Calu3 (cell line): ENCODE measurements around the gene BIN1. TPM values are rescaled to one million over a fixed set of nuclear protein-coding genes. Genes with fewer than 3 reads are reported as not detected.
"Not testable (repeated sequence)": the region's sequence is repeated elsewhere in the genome, so short reads cannot be mapped to it uniquely, and the experiment has no call there.

ENCODE experiments used
- BruUV-seq: library from RNA; stranded (reverse); fragments of 400-500 nt; replicated peaks from 2 replicates; lab custom pipeline; 2021; lab: Mats Ljungman, UMichigan
- CTCF ChIA-PET: fragments of 300-600 bp; sonication (Branson Sonifier 250); formaldehyde crosslinking; loops from one replicate; lab custom pipeline; 2022; ENCODE audit warnings: antibody characterized with exemption; lab: Charles Lee
- DNase-seq: peaks from one replicate; pipeline ENCODE4 v3.0.0; 2022
- H3K27ac Mint-ChIP-seq: one replicate; pipeline ENCODE4 v1.8.0; 2022; ENCODE audit warnings: mixed read lengths; ENCODE audit not compliant: unreplicated experiment
- H3K27me3 Mint-ChIP-seq: one replicate; pipeline ENCODE4 v1.8.0; 2022; ENCODE audit warnings: mixed read lengths; ENCODE audit not compliant: unreplicated experiment
- H3K36me3 Mint-ChIP-seq: one replicate; pipeline ENCODE4 v1.8.0; 2022; ENCODE audit warnings: mild to moderate bottlenecking, moderate library complexity, mixed read lengths; ENCODE audit not compliant: insufficient read depth, unreplicated experiment
- H3K4me1 Mint-ChIP-seq: one replicate; pipeline ENCODE4 v1.8.0; 2022; ENCODE audit warnings: mild to moderate bottlenecking, low read depth, mixed read lengths; ENCODE audit not compliant: unreplicated experiment
- H3K4me3 Mint-ChIP-seq: one replicate; pipeline ENCODE4 v1.8.0; 2022; ENCODE audit warnings: mild to moderate bottlenecking, low read depth, moderate library complexity, mixed read lengths; ENCODE audit not compliant: unreplicated experiment
- H3K9me3 Mint-ChIP-seq: one replicate; pipeline ENCODE4 v1.8.0; 2022; ENCODE audit warnings: low read depth, mixed read lengths; ENCODE audit not compliant: unreplicated experiment
- intact Hi-C: fragments of 100-400 bp; cut with micrococcal nuclease; formaldehyde crosslinking; loops from one replicate; pipeline ENCODE4 v1.10.0; 2022; ENCODE audit not compliant: unreplicated experiment
- total RNA-seq: library from RNA; stranded (reverse); gene quantifications from 2 replicates; pipeline ENCODE4 v1.2.3, GENCODE V29; 2022
- TF ChIP-seq, protein P1 (sequence below): fragments of 200-600 bp; IDR thresholded peaks from one replicate; pipeline ENCODE4 v1.8.0; 2022; ENCODE audit warnings: antibody characterized with exemption; ENCODE audit not compliant: unreplicated experiment

BIN1 gene
- total RNA-seq, 1 experiment from 2014 or later, result 52.8 TPM

DNA sequence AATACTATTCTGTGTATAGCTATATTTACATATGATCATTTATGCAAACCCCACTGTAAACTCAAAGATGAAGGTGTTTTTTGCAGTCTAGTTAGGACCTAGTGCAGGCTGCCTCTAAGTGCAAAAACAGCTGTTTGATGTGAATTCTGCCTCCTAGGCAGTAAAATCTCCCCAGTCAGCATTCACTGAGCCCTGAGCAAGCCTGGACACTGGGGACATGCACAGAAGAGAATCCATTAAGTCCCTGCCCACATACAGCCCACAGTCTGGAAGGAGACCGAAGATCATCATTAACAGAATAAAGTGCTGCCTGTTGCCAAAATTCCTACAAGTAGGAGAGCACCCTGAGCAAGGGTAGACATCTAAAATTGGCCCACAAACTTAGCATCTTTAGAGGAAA is 14.4 kb upstream of the BIN1 start:
- TF ChIP-seq, protein P1, sequence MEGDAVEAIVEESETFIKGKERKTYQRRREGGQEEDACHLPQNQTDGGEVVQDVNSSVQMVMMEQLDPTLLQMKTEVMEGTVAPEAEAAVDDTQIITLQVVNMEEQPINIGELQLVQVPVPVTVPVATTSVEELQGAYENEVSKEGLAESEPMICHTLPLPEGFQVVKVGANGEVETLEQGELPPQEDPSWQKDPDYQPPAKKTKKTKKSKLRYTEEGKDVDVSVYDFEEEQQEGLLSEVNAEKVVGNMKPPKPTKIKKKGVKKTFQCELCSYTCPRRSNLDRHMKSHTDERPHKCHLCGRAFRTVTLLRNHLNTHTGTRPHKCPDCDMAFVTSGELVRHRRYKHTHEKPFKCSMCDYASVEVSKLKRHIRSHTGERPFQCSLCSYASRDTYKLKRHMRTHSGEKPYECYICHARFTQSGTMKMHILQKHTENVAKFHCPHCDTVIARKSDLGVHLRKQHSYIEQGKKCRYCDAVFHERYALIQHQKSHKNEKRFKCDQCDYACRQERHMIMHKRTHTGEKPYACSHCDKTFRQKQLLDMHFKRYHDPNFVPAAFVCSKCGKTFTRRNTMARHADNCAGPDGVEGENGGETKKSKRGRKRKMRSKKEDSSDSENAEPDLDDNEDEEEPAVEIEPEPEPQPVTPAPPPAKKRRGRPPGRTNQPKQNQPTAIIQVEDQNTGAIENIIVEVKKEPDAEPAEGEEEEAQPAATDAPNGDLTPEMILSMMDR, result no peak
- no peak overlapping the region for H3K4me3 Mint-ChIP-seq

DNA sequence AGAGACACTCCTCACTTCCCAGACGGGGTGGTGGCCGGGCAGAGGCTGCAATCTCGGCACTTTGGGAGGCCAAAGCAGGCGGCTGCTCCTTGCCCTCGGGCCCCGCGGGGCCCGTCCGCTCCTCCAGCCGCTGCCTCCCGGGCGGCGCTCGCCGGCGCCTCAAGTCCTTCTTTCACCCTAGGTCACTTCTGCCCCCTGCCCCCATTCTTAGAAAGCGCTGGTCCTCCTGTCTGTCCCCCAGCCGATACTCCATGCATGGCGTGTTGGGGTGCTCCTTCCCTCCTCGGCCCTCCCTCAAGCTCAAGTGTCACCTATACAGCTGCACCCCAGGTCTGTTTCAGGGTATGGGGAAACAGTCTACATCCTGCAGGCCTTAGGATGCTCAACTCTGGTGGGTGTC is 13.5 kb upstream of the BIN1 start:
- H3K36me3 Mint-ChIP-seq, DNase-seq, H3K4me3 Mint-ChIP-seq, H3K27me3 Mint-ChIP-seq, H3K27ac Mint-ChIP-seq, intact Hi-C loops, H3K9me3 Mint-ChIP-seq, BruUV-seq, H3K4me1 Mint-ChIP-seq, CTCF ChIA-PET: not testable (repeated sequence)

More for the DNA sequence above, 14.4 kb upstream of the BIN1 start:
- DNase-seq, result no peak
- CTCF ChIA-PET, result no interaction called here
- no TSS peak for BruUV-seq
- Mint-ChIP-seq H3K4me1 (no peaks in the 10 kb centered on the region), H3K9me3 (no peaks in the 10 kb centered on the region), H3K36me3 (no peaks in the 10 kb centered on the region), H3K27me3 (no peaks in the 10 kb centered on the region), H3K27ac (no peak overlapping the region)
- intact Hi-C loops, result no loop called here

DNA sequence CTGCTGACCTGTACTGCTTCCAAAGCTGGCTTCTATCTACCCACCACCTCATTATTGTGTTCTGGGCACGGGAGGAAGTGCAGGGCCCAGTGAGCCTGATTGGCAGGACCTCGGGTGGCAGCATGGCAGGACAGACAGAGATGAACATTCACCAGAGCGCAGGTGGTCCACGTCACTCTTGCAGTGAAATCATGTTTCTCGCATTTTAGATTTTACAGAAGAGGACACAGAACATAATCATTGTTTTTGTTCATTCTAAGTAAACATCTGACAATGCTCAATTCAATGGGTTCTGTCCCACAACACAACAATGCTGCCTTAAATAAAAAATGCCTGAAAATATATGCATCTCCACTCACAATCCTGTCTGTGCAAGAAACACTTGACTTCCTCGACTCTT is 11.5 kb upstream of the BIN1 start:
- Mint-ChIP-seq H3K4me3 (no peak overlapping the region), H3K27me3 (peaks cover 1% of the 10 kb centered on the region), H3K9me3 (no peaks in the 10 kb centered on the region), H3K27ac (no peak overlapping the region), H3K4me1 (no peaks in the 10 kb centered on the region), H3K36me3 (no peaks in the 10 kb centered on the region)
- intact Hi-C loops, result no loop called here
- CTCF ChIA-PET, result no interaction called here
- no peak for DNase-seq
- BruUV-seq, result no TSS peak
- TF ChIP-seq, protein P1, result no peak

DNA sequence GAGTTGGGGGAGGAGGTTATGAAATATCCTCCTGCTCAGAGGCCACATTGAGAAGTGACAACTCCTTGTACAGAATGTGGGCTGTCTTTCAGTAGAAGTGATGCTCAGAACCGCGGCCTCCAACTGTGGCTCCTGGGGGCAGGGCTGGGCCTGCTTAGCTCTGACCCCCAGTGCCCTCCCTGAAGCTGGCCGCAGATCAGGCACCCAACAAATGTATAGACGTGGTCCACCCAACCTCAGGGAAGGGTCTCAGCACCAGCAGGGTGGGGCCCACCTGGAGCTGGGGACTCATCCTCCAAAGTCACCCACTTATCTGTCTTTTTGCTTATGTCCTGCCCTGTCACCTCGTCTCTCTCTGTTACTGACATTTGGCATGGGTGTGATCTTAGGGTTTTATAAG is 11.1 kb upstream of the BIN1 start:
- Mint-ChIP-seq H3K4me3 (no peak overlapping the region), H3K4me1 (no peaks in the 10 kb centered on the region), H3K27me3 (peaks cover 5% of the 10 kb centered on the region), H3K36me3 (no peaks in the 10 kb centered on the region), H3K27ac (no peak overlapping the region), H3K9me3 (no peaks in the 10 kb centered on the region)
- no peak for DNase-seq
- CTCF ChIA-PET, result no interaction called here
- intact Hi-C loops, result no loop called here
- TF ChIP-seq, protein P1, result no peak
- no TSS peak for BruUV-seq

DNA sequence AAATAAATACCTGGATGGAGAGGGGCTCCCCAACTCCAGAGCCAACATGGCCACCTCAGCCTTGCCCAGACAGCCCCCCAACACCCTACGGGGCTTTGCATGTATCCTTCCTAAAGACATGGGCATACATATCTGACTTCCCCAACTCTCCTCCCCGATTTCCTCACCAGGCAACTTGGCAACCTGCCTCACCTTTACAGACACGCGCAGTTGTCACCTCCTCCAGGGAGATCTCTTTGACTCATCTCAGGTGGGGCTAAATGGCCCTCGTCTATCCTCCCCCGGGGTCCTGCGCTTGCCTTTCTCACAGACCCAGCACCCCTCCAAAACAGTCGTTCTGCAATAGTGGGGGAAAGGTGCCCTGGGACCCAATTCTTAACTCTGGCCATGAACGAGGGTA is 10.6 kb upstream of the BIN1 start:
- no peak overlapping the region for H3K4me3 Mint-ChIP-seq
- no peak for DNase-seq
- TF ChIP-seq, protein P1, result no peak
- BruUV-seq, result no TSS peak
- intact Hi-C loops, result no loop called here
- peaks cover 10% of the 10 kb centered on the region for H3K27me3 Mint-ChIP-seq
- H3K4me1 Mint-ChIP-seq, result no peaks in the 10 kb centered on the region
- no peaks in the 10 kb centered on the region for H3K9me3 Mint-ChIP-seq
- H3K36me3 Mint-ChIP-seq, result no peaks in the 10 kb centered on the region
- H3K27ac Mint-ChIP-seq, result no peak overlapping the region
- CTCF ChIA-PET, result no interaction called here
